Stimulated activated naive B cell treated with anti-CD40 and anti-IgM and Interleukin-4, amounts not matched to agents 10 μg/mL and 1 μg/mL and 100 μg/mL, for 72 hours (primary cell): ENCODE results near the gene DNM3.
"Not testable (repeated sequence)": the region's sequence is repeated elsewhere in the genome, so short reads cannot be mapped to it uniquely, and the experiment has no call there.

ENCODE experiments used
- ATAC-seq, 2 donors: fragments of 150-1000 bp; cut with Tn5 transposase; replicated peaks; 2 replicates each; pipeline ENCODE4 v1.10.0; 2021; ENCODE audit warnings: moderate library complexity in 1 of 2
- DNase-seq: peaks from one replicate; pipeline ENCODE4 v3.0.0; 2021
- H3K27ac Mint-ChIP-seq: one replicate; pipeline ENCODE4 v1.8.0; 2022; ENCODE audit warnings: mild to moderate bottlenecking, mixed read lengths
- H3K27me3 Mint-ChIP-seq, 2 donors: one replicate each; pipeline ENCODE4 v1.8.0; 2022; ENCODE audit warnings: mixed read lengths in 2 of 2
- H3K36me3 Mint-ChIP-seq, 2 donors: one replicate each; pipeline ENCODE4 v1.8.0; 2022; ENCODE audit warnings: mixed read lengths in 2 of 2, mild to moderate bottlenecking in 1 of 2
- H3K4me1 Mint-ChIP-seq, 2 donors: one replicate each; pipeline ENCODE4 v1.8.0; 2022; ENCODE audit warnings: mixed read lengths in 2 of 2, mild to moderate bottlenecking in 1 of 2
- H3K4me3 Mint-ChIP-seq, 2 donors: one replicate each; pipeline ENCODE4 v1.8.0; 2022; ENCODE audit warnings: mild to moderate bottlenecking in 2 of 2, mixed read lengths in 2 of 2, moderate library complexity in 1 of 2
- H3K9me3 Mint-ChIP-seq, 2 donors: one replicate each; pipeline ENCODE4 v1.8.0; 2022; ENCODE audit warnings: mixed read lengths in 2 of 2, mild to moderate bottlenecking in 1 of 2

The DNM3 gene

DNA sequence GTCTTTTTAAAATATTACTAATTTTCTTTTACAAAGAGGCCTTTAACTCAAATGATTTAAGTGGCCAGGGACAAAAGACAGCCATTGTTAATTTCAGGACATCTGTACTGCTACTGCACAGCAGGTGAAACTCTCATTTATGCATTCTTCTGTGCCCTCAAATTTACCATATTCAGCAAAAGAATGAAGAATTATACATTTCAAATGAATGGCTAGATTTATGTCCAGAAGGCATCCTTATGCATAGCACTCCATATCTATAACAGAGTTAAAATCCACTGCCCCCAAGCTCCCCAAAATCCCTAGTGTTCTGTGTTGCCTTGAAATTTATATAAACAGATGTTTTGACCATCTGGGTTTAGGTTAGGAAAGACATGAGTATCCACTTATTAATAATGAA, 202.6 kb downstream of the DNM3 start:
- Mint-ChIP-seq H3K4me3 (no peak overlapping the region), H3K27ac (no peak overlapping the region), H3K4me1 (no peaks in the 10 kb centered on the region), H3K27me3 (no peaks in the 10 kb centered on the region), H3K9me3 (peaks cover 3 to 5% of the 10 kb centered on the region in 2 donors), H3K36me3 (peaks cover 5 to 8% of the 10 kb centered on the region in 2 donors)
- ATAC-seq = no peak
- DNase-seq = no peak

DNA sequence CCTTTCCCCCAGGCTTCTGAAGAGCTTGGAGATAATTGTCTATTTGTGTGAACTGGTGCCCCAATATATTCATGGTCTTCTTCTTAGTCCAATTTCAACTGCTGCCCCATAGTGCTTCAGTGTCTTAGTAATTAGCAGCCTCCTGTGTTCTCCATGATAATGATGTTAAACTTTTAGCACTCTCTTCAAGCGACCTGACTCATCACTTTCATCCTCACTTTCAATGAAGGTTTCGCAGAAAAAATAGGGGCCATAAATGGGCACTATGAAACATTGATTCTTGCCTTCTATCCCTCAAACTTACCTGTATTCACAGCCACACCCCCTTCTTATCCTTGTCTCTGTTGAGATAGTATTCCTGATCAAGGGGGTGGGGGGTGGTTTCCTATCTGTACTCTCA, 210.6 kb downstream of the DNM3 start:
- no peaks in the 10 kb centered on the region for H3K9me3 Mint-ChIP-seq
- no peak for DNase-seq
- H3K4me1 Mint-ChIP-seq = no peaks in the 10 kb centered on the region
- no peaks in the 10 kb centered on the region for H3K36me3 Mint-ChIP-seq
- H3K27ac Mint-ChIP-seq = no peak overlapping the region
- H3K4me3 Mint-ChIP-seq = no peak overlapping the region
- no peaks in the 10 kb centered on the region for H3K27me3 Mint-ChIP-seq
- no peak for ATAC-seq

GRCh38 chr1:172054172-172054571, 212.9 kb downstream of the DNM3 start:
- no peak for DNase-seq

GRCh38 chr1:172055816-172056419, 214.6 kb downstream of the DNM3 start:
- H3K27ac Mint-ChIP-seq, H3K27me3 Mint-ChIP-seq, H3K4me3 Mint-ChIP-seq, DNase-seq, H3K36me3 Mint-ChIP-seq, ATAC-seq, H3K9me3 Mint-ChIP-seq, H3K4me1 Mint-ChIP-seq: not testable (repeated sequence)

More at GRCh38 chr1:172054172-172054571, 212.9 kb downstream of the DNM3 start:
- Mint-ChIP-seq H3K27me3 (no peaks in the 10 kb centered on the region), H3K9me3 (no peaks in the 10 kb centered on the region), H3K4me1 (no peaks in the 10 kb centered on the region), H3K27ac (no peak overlapping the region), H3K36me3 (no peaks in the 10 kb centered on the region), H3K4me3 (no peak overlapping the region)
- no peak for ATAC-seq

- Mint-ChIP-seq H3K36me3 (no peaks in the 10 kb centered on the region), H3K4me3 (no peak overlapping the region), H3K27me3 (no peaks in the 10 kb centered on the region), H3K4me1 (peaks cover 0 to 2% of the 10 kb centered on the region in 2 donors), H3K9me3 (no peaks in the 10 kb centered on the region), H3K27ac (no peak overlapping the region)
- ATAC-seq (no peak), DNase-seq (no peak)
Observed at GRCh38 chr1:172068334-172068733, 227.0 kb downstream of the DNM3 start.

- ATAC-seq = no peak
- peaks cover 0 to 2% of the 10 kb centered on the region in 2 donors for H3K4me1 Mint-ChIP-seq
- H3K36me3 Mint-ChIP-seq = no peaks in the 10 kb centered on the region
- H3K27me3 Mint-ChIP-seq = no peaks in the 10 kb centered on the region
- no peaks in the 10 kb centered on the region for H3K9me3 Mint-ChIP-seq
- no peak overlapping the region for H3K4me3 Mint-ChIP-seq
- DNase-seq = no peak
- H3K27ac Mint-ChIP-seq = no peak overlapping the region
Observed at GRCh38 chr1:172069051-172069450, 227.8 kb downstream of the DNM3 start.

GRCh38 chr1:172069534-172069933, 228.2 kb downstream of the DNM3 start:
- H3K4me1 Mint-ChIP-seq = peaks cover 0 to 2% of the 10 kb centered on the region in 2 donors
- H3K36me3 Mint-ChIP-seq = no peaks in the 10 kb centered on the region
- DNase-seq (no peak), ATAC-seq (no peak)
- no peak overlapping the region for H3K27ac Mint-ChIP-seq
- no peak overlapping the region for H3K4me3 Mint-ChIP-seq
- no peaks in the 10 kb centered on the region for H3K9me3 Mint-ChIP-seq
- no peaks in the 10 kb centered on the region for H3K27me3 Mint-ChIP-seq

- H3K36me3 Mint-ChIP-seq = no peaks in the 10 kb centered on the region
- no peak for ATAC-seq
- peaks cover 0 to 1% of the 10 kb centered on the region in 2 donors for H3K9me3 Mint-ChIP-seq
- no peak overlapping the region for H3K4me3 Mint-ChIP-seq
- H3K27ac Mint-ChIP-seq = no peak overlapping the region
- no peak for DNase-seq
- H3K4me1 Mint-ChIP-seq = peaks cover 0 to 2% of the 10 kb centered on the region in 2 donors
- no peaks in the 10 kb centered on the region for H3K27me3 Mint-ChIP-seq
Observed at GRCh38 chr1:172070055-172070454, 228.8 kb downstream of the DNM3 start.

- no peak for ATAC-seq
- no peak overlapping the region for H3K4me3 Mint-ChIP-seq
- no peak for DNase-seq
- peaks cover 0 to 1% of the 10 kb centered on the region in 2 donors for H3K9me3 Mint-ChIP-seq
- H3K36me3 Mint-ChIP-seq = no peaks in the 10 kb centered on the region
- no peak overlapping the region for H3K27ac Mint-ChIP-seq
- H3K27me3 Mint-ChIP-seq = no peaks in the 10 kb centered on the region
- H3K4me1 Mint-ChIP-seq = peaks cover 0 to 2% of the 10 kb centered on the region in 2 donors
Observed at GRCh38 chr1:172071746-172072145, 230.4 kb downstream of the DNM3 start.

DNA sequence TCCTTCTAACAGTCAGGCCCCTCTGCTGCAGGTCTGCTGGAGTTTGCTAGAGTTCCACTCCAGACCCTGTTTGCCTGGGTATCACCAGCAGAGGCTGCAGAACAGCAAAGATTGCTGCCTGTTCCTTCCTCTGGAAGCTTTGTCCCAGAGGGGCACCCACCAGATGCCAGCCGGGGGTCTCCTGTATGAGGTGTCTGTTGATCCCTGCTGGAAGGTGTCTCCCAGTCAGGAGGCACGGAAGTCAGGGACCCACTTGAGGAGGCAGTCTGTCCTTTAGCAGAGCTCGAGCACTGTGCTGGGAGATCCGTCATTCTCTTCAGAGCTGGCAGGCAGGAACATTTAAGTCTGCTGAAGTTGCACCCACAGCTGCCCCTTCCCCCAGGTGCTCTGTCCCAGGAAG, 238.6 kb downstream of the DNM3 start:
- not testable (repeated sequence) for H3K4me3 Mint-ChIP-seq, H3K9me3 Mint-ChIP-seq, H3K4me1 Mint-ChIP-seq, DNase-seq, H3K36me3 Mint-ChIP-seq, H3K27ac Mint-ChIP-seq, ATAC-seq
- peaks cover 7 to 20% of the 10 kb centered on the region in 2 donors for H3K27me3 Mint-ChIP-seq

DNA sequence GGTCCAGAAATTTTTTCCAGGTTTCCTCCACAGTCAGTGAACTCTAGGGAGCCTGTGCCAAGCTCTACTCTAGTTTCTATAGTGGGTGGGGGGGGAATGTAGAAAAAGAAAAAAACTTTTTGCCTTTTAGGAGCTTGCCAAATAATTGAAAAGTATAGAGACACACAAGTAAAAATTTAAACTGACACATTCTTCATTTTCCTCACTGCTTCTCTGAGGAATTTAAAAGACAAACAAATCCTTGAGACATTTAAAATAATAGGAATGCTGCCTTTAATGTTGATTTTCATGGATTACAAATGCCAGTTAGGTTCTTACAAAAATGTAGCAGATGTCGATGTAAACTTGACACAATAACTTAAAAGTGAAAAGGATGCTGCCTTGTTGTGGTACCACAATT, 241.9 kb downstream of the DNM3 start:
- peaks cover 7 to 10% of the 10 kb centered on the region in 2 donors for H3K27me3 Mint-ChIP-seq
- DNase-seq (no peak), ATAC-seq (no peak)
- H3K27ac Mint-ChIP-seq = no peak overlapping the region
- H3K36me3 Mint-ChIP-seq = peaks cover 0 to 3% of the 10 kb centered on the region in 2 donors
- no peak overlapping the region for H3K4me3 Mint-ChIP-seq
- no peaks in the 10 kb centered on the region for H3K9me3 Mint-ChIP-seq
- no peaks in the 10 kb centered on the region for H3K4me1 Mint-ChIP-seq

DNA sequence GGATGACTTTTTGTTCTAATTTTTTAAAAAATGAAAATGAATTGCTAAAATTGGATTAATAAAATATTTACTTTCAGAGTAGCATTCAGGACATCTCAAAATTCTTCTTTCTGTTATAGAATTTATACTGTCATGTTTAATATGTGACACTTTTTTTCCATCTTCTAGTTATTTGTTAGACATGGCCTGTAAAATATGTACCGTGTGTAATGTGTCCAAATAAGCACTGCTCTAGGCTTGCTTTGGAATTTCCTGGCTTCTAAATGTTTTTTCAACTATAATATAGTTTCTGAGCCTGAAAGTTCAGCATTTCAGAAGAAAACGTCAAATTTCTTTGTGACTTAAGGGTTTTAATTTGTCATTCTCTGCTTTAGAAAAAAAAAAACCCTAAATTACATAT, 243.6 kb downstream of the DNM3 start:
- no peak overlapping the region for H3K27ac Mint-ChIP-seq
- ATAC-seq (no peak), DNase-seq (no peak)
- H3K4me3 Mint-ChIP-seq = no peak overlapping the region
- H3K27me3 Mint-ChIP-seq = no peaks in the 10 kb centered on the region
- H3K9me3 Mint-ChIP-seq = no peaks in the 10 kb centered on the region
- peaks cover 0 to 3% of the 10 kb centered on the region in 2 donors for H3K36me3 Mint-ChIP-seq
- no peaks in the 10 kb centered on the region for H3K4me1 Mint-ChIP-seq

GRCh38 chr1:172085317-172085716, 244.0 kb downstream of the DNM3 start:
- Mint-ChIP-seq H3K36me3 (peaks cover 0 to 3% of the 10 kb centered on the region in 2 donors), H3K27me3 (no peaks in the 10 kb centered on the region), H3K4me3 (no peak overlapping the region), H3K9me3 (no peaks in the 10 kb centered on the region), H3K4me1 (peaks cover 2 to 4% of the 10 kb centered on the region in 2 donors), H3K27ac (no peak overlapping the region)
- ATAC-seq (no peak), DNase-seq (no peak)

- Mint-ChIP-seq H3K4me1 (peaks cover 2 to 6% of the 10 kb centered on the region in 2 donors), H3K9me3 (no peaks in the 10 kb centered on the region), H3K4me3 (no peak overlapping the region), H3K27me3 (no peaks in the 10 kb centered on the region), H3K36me3 (peaks cover 0 to 3% of the 10 kb centered on the region in 2 donors), H3K27ac (no peak overlapping the region)
- DNase-seq (no peak), ATAC-seq (no peak)
Observed at GRCh38 chr1:172086137-172086536, 244.8 kb downstream of the DNM3 start.

GRCh38 chr1:172088256-172088655, 247.0 kb downstream of the DNM3 start:
- H3K36me3 Mint-ChIP-seq = no peaks in the 10 kb centered on the region
- no peaks in the 10 kb centered on the region for H3K27me3 Mint-ChIP-seq
- H3K27ac Mint-ChIP-seq = no peak overlapping the region
- ATAC-seq = no peak
- no peak overlapping the region for H3K4me3 Mint-ChIP-seq
- no peaks in the 10 kb centered on the region for H3K9me3 Mint-ChIP-seq
- H3K4me1 Mint-ChIP-seq = peaks cover 2 to 6% of the 10 kb centered on the region in 2 donors
- no peak for DNase-seq
